HFF-Myc (cell line): Measurements from ENCODE around the gene ZNF620.
"Not testable (repeated sequence)": the region's sequence is repeated elsewhere in the genome, so short reads cannot be mapped to it uniquely, and the experiment has no call there.

Source experiments
- DNase-seq: peaks from one replicate; pipeline ENCODE4 v3.0.0-alpha.2; 2011; ENCODE audit warnings: low read depth; ENCODE audit errors: extremely low read depth
- H3K4me3 ChIP-seq: replicated peaks from 2 replicates; pipeline ENCODE4 v1.5.1; 2011; ENCODE audit warnings: low read depth, mild to moderate bottlenecking, control low read depth, low read length
- TF ChIP-seq, protein P1 (sequence below): IDR thresholded peaks from 2 replicates; pipeline ENCODE4 v1.5.1; 2012; ENCODE audit warnings: mild to moderate bottlenecking, low read depth, low read length, control low read depth; ENCODE audit errors: missing control alignments

ZNF620 gene

DNA sequence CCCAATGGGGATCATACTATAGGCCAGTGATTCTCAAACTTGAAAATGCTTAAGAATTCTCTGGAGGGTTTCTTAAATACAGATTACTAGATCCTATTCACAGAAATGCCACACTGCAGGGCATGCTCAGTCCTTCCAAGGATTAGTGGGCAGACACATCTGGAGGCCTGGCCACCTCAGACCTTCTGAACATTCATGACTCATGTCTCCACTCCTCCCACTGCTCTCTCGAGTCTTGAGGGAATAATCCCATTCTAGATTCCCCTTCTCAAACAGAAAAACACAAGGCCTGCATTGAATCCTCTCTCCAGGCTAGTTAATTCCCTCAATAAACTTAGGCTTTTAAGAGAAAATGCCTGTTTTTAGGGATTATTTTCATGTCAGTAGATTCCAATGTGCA, 41.0 kb downstream of the ZNF620 start:
- peak; percentile 47 for DNase-seq
- H3K4me3 ChIP-seq, result no peak overlapping the region
- TF ChIP-seq, protein P1, sequence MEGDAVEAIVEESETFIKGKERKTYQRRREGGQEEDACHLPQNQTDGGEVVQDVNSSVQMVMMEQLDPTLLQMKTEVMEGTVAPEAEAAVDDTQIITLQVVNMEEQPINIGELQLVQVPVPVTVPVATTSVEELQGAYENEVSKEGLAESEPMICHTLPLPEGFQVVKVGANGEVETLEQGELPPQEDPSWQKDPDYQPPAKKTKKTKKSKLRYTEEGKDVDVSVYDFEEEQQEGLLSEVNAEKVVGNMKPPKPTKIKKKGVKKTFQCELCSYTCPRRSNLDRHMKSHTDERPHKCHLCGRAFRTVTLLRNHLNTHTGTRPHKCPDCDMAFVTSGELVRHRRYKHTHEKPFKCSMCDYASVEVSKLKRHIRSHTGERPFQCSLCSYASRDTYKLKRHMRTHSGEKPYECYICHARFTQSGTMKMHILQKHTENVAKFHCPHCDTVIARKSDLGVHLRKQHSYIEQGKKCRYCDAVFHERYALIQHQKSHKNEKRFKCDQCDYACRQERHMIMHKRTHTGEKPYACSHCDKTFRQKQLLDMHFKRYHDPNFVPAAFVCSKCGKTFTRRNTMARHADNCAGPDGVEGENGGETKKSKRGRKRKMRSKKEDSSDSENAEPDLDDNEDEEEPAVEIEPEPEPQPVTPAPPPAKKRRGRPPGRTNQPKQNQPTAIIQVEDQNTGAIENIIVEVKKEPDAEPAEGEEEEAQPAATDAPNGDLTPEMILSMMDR, result no peak

DNA sequence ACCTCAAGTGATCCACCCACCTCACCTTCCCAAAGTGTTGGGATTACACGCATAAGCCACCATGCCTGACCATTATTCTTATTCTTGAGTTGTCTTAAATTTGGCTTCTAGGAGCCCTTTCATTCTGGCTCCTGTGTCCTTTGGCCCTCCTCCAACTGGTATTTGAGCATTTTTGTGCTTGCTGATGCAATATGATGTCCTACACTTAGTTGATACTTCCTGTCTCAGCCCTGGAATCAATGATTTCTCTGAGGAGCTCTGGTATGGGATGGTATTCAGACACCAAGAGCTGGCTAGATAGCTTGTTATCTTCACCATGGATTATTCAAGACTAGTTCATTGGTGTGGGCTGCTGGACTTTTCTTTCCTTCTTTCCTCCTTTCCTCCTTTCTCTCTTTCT, 44.3 kb downstream of the ZNF620 start:
- DNase-seq, result no peak
- TF ChIP-seq, protein P1, result no peak
- no peak overlapping the region for H3K4me3 ChIP-seq

DNA sequence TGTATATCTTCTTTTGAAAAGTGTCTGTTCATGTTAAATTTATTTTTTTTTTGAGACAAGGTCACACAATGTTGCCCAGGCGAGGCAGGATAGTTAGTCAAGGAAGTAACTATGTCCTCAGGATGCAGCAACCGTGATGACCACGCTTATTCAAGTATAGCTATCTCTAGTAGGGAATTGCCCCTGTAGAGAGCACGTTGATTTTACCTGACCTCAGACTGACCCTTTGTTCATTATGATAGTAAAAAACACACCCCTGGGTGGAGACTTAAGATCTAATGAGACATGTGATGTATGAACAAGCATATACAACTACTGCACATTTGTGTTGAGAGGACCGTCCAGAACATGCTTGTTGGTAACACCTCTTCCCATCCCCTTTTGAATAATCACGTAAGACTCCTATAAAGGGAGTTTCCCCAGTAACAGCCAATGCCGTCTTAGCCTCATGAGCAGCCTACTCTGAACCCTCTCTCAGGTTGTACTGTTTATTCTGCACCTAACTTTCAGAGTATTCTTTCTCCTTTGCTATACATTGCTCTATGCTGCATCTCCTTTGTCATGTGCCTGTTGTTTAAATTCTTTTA, 51.8 kb downstream of the ZNF620 start:
- DNase-seq, result no peak
- H3K4me3 ChIP-seq, result no peak overlapping the region
- TF ChIP-seq, protein P1, result no peak

DNA sequence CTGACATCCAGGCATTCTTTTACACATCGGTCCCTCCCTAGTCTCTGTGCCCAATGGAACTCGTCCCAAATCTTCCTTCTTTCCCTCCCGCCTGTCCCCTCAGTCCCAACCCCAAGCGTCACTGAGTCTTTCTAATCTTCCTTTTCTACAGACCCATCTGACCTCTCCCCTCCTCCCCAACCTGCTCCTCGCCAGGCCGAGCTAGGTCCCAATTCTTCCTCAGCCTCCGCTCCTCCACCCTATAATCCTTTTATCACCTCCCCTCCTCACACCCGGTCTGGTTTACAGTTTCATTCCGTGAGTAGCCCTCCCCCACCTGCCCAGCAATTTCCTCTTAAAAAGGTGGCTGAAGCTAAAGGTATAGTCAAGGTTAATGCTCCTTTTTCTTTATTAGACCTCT, 56.6 kb downstream of the ZNF620 start:
- not testable (repeated sequence) for DNase-seq, H3K4me3 ChIP-seq

DNA sequence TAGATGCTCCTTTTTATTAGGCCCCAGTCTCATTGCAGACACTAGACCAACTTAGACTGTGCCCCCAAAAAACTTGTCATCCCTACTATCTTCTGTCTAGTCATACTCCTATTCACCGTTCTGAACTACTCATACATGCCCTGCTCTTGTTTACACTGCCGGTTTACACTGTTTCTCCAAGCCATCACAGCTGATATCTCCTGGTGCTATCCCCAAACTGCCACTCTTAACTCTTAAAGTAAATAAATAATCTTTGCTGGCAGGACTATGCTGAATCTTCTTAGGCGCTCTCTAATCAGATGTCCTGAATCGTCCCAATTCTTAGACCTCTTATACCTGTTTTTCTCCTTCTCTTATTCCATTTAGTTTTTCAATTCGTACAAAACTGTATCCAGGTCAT, 59.8 kb downstream of the ZNF620 start:
- H3K4me3 ChIP-seq, DNase-seq: not testable (repeated sequence)

DNA sequence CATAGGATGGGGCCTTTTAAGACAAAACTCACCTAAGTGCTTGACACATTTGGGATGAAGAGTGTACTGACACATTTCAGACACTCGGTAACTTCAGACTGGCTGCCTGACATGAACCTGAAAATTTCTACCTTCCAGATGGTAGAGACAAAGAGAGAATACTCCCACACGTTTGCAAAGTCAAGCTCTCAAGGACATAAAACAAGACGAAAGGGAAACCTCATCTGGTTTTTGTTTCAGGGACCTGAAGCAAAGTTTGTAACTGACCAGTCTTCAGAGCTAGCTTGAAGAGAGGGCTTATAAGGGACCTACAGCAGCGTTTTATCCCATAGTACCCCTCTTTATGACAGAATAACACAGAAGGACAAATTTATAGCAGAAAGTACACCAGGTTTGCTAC, 60.9 kb downstream of the ZNF620 start:
- no peak for DNase-seq
- TF ChIP-seq, protein P1, result no peak
- H3K4me3 ChIP-seq, result no peak overlapping the region
